GM21528 (cell line): ENCODE measurements around the gene MKLN1.
"Not testable (repeated sequence)": the region's sequence is repeated elsewhere in the genome, so short reads cannot be mapped to it uniquely, and the experiment has no call there.

Experiments used
- ATAC-seq: cut with Tn5 transposase; IDR thresholded peaks from one replicate; pipeline ENCODE4 v1.9.1; 2021; ENCODE audit warnings: mild to moderate bottlenecking, moderate library complexity; ENCODE audit not compliant: unreplicated experiment, low FRiP score

MKLN1 gene

GRCh38 chr7:131513245-131514061 lies 185.8 kb downstream of the MKLN1 start:
- ATAC-seq: peak; percentile 86

GRCh38 chr7:131515471-131515870 lies 187.8 kb downstream of the MKLN1 start:
- not testable (repeated sequence) for ATAC-seq

GRCh38 chr7:131517218-131517923 lies 189.7 kb downstream of the MKLN1 start:
- ATAC-seq: no peak

GRCh38 chr7:131518626-131519025 lies 190.9 kb downstream of the MKLN1 start:
- ATAC-seq: no peak

- no peak for ATAC-seq
Observed at GRCh38 chr7:131521651-131522163, 194.0 kb downstream of the MKLN1 start.

GRCh38 chr7:131522325-131522930 lies 194.8 kb downstream of the MKLN1 start:
- ATAC-seq: no peak

GRCh38 chr7:131524115-131524514 lies 196.4 kb downstream of the MKLN1 start:
- no peak for ATAC-seq

- ATAC-seq: no peak
Observed at GRCh38 chr7:131524703-131525102, 197.0 kb downstream of the MKLN1 start.

GRCh38 chr7:131525820-131526219 lies 198.1 kb downstream of the MKLN1 start:
- no peak for ATAC-seq

- ATAC-seq: no peak
Observed at GRCh38 chr7:131527456-131527855, 199.8 kb downstream of the MKLN1 start.

- no peak for ATAC-seq
Observed at GRCh38 chr7:131529179-131529578, 201.5 kb downstream of the MKLN1 start.

- ATAC-seq: no peak
Observed at GRCh38 chr7:131529617-131530016, 201.9 kb downstream of the MKLN1 start.

- ATAC-seq: no peak
Observed at GRCh38 chr7:131530137-131530536, 202.5 kb downstream of the MKLN1 start.

GRCh38 chr7:131532570-131533091 lies 205.0 kb downstream of the MKLN1 start:
- no peak for ATAC-seq

- ATAC-seq: no peak
Observed at GRCh38 chr7:131533151-131533559, 205.5 kb downstream of the MKLN1 start.

- no peak for ATAC-seq
Observed at GRCh38 chr7:131533566-131534561, 206.2 kb downstream of the MKLN1 start.

GRCh38 chr7:131536361-131536849 lies 208.7 kb downstream of the MKLN1 start:
- no peak for ATAC-seq

- ATAC-seq: no peak
Observed at GRCh38 chr7:131537571-131537978, 209.9 kb downstream of the MKLN1 start.

GRCh38 chr7:131538071-131538812 lies 210.6 kb downstream of the MKLN1 start:
- no peak for ATAC-seq
